HG03095 (cell line): ENCODE results near the gene SYTL3.
"Not testable (repeated sequence)": the region's sequence is repeated elsewhere in the genome, so short reads cannot be mapped to it uniquely, and the experiment has no call there.

Source experiments
- ATAC-seq: cut with Tn5 transposase; IDR thresholded peaks from one replicate; pipeline ENCODE4 v1.9.1; 2021; ENCODE audit warnings: moderate library complexity; ENCODE audit not compliant: unreplicated experiment

SYTL3 gene, protein sequence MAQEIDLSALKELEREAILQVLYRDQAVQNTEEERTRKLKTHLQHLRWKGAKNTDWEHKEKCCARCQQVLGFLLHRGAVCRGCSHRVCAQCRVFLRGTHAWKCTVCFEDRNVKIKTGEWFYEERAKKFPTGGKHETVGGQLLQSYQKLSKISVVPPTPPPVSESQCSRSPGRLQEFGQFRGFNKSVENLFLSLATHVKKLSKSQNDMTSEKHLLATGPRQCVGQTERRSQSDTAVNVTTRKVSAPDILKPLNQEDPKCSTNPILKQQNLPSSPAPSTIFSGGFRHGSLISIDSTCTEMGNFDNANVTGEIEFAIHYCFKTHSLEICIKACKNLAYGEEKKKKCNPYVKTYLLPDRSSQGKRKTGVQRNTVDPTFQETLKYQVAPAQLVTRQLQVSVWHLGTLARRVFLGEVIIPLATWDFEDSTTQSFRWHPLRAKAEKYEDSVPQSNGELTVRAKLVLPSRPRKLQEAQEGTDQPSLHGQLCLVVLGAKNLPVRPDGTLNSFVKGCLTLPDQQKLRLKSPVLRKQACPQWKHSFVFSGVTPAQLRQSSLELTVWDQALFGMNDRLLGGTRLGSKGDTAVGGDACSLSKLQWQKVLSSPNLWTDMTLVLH

DNA sequence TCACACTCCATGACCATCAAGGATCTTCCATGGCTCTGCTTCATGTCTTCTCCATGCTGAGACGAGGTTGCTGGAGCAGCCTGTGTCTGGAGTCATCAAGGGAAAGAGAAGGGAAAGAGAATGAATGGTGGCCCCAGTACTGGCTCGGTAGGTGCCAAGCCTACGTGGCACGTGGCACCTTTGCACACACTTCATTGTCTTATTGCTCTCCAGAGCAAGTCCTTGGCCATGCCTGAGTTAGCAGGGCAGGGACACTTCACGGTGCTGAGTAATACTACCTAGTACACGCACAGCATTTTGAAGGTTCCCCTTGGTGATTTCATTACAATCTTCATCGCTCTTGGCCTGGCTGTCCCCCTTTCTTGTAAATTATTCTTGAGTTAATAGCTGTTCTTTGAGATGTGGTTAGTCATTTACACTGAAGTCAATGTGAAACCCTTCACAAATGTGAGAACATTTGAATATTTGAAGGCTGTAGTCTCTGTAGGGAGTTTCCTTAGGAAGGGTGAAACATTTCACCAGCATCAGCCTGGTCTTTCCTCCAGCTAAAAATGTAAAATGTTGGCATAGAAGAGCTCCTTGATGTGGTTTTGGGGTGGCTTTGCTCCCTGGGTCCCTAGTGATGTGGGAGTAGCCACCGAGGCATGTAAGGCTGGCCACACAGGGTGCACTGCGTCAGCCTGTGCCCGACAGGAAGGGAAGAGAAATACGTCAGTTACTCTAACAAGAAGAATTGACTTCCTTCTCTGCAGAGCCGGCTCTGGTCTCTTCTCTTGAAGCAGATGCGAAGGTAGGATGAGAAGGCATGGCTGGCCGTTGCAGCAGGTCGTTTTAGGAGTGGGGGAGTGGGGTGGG lies at the start of gene SYTL3:
Gene SYTL3, plus strand, starts transcription at position 766 of the 855 bp plus-strand sequence. CDS start 13,215 bp downstream, outside the sequence.
- ATAC-seq, result peak; percentile 45

DNA sequence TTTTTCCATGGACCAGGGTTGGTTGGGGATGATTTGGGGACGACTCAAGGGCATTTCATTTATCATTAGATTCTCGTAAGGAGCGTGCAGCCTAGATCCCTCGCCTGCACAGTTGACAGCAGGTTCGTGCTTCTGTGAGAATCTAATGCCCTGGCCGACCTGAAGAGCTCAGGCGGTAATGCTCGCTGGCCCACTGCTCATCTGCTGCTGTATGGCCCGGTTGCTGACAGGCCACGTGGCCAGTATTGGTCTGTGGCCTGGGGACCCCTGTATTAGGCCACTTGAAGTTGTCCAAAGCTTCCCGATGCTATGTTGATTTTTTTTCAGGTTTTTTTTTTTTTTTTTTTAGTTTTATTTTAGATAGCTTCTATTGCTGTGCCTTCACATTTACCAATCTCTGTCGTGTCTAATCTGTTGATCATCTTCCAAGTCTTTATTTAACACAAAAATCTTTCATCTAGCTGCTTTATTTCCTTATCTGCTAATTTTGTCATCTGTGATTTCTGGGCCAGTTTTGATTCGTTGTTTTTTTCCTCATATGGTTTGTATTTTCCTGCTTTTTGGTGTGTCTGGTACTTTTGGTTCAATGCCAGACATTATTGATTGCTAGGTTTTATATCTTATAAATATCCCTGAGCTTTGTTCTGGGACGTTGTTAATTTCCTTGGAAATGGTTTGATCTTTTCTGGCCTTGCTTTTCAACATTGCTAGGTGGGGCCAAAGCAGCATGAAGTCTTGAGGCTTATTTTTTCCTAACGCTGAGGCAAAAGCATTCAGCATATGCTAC lies 46.4 kb upstream of the SYTL3 start:
- ATAC-seq, result no peak

DNA sequence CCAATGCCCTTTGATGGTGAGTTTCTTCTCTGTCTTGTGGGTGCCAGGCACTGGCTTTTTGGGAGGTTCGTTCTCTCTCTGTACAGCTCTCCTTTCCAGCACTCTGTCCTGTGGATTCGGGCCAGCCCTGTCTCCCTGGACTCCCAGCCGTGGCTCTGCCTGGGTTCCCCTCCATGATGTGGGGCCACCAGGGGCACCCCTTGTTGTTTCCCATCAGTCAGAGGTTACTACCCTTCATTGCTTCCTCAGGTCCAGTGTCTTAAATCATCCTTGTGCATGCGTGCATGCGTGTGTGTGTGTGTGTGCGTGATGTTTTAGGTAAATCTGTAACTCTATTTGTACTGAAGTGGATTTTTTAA lies 45.8 kb upstream of the SYTL3 start:
- no peak for ATAC-seq

DNA sequence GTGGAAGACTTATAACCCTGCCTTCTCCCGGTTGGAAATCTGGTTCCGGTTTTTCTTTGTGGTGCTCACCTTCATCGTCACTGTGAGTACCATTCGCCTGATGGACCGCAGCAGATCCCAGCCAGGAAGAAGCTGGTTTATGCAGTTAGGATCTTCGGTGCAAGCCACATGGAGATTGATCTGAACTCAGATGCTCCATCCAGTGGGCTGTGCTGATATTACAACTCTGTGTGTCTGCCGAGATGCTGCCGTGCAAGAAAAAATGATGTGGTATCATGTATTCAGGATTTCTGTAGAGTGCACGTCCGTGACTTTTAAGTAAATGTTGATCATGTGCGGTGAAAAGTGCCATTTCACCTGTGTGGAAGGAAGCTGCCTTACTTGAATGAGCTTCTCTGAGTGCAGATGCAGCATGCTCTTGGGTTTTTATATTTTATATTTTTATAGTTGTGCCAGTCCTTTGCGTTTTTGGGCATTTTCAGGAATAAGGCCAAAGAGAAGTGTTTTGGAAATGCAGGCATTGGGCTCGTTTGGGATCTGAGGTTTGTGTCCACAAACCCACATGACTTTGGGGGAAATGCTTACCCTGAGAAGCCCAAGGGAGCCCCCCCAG lies 44.5 kb upstream of the SYTL3 start:
- no peak for ATAC-seq

DNA sequence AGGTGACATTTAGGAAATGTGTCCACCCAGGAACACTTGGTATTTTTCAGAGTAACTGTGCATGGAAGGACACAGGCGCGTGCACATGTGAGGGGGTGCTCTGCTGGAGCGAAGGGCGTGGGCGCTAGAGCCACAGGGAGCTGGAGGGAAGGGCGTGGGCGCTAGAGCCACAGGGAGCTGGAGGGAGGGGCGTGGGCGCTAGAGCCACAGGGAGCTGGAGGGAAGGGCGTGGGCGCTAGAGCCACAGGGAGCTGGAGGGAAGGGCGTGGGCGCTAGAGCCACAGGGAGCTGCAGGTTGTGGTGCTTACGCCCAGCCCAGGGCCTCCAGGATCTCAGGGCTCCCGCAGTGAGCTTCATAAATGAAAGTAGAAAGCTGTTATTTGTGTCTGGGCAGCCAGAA lies 43.8 kb upstream of the SYTL3 start:
- ATAC-seq, result not testable (repeated sequence)

DNA sequence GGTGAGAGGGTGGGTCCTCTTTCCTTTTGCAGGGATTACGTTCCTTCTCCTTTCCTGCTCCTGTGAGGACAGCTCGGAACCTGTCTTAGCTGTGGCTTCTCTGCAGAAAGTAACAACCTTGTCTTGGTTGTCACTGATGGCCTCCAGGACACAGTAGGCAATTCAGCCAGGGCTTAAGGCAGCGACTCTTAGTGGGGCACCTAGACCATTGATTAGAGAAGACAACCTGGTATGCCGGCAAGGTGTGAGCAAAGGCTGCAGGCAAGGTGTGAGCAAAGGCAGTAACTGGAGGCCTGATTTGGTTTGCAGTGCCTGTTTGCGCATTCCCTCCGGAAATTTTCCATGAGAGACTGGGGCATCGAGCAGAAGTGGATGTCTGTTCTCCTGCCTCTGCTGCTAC lies 42.9 kb upstream of the SYTL3 start:
- no peak for ATAC-seq

DNA sequence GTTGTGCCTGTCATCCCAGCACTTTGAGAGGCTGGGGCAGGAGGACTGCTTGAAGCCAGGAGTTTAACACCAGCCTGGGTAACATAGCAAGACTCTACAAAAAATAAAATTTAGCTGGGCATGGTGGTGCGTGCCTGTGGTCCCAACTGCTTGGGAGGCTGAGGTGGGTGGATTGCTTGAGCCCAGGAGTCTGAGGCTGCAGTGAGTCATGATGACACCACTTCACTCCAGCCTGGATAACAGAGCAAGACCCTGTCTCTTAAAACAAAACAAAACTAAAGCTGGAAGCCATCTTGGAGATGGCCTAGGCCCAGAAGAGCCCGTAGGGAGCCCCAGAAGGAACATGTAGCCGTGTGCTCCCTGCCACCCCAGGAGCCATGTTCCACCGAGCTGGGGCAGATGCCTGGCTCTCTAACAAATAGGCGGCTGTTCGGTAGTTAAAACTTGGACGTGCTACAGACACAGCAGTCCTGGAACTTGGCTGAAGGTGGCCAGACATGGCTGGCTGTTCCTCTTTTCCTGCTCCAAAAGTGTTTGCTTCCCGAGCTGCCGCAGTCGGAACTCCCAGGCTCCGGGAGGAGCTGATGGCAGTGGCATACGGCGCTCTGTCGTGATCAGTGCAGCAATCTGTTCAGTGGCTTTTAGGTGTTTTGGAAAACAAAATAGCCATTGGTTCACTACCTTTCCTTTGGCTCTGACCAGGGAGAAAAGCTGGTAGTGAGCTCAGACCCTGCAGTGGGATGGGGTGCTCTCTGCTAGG lies 42.3 kb upstream of the SYTL3 start:
- no peak for ATAC-seq

DNA sequence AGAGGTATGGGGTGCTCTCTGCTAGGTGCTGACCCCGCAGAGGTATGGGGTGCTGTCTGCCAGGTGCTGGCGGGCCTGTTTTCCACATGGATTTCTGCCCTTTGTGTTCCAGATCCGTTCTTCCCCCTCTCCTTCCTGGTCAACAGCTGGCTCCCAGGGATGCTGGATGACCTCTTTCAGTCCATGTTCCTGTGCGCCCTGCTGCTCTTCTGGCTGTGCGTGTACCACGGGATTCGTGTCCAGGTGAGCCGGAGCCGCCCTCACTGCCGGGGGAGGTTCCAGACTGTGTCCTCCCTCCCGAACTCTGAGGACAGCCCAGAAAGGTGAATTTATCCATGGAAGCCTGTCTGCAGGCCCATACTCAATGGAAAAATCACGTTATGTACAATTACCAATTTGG lies 41.6 kb upstream of the SYTL3 start:
- no peak for ATAC-seq

DNA sequence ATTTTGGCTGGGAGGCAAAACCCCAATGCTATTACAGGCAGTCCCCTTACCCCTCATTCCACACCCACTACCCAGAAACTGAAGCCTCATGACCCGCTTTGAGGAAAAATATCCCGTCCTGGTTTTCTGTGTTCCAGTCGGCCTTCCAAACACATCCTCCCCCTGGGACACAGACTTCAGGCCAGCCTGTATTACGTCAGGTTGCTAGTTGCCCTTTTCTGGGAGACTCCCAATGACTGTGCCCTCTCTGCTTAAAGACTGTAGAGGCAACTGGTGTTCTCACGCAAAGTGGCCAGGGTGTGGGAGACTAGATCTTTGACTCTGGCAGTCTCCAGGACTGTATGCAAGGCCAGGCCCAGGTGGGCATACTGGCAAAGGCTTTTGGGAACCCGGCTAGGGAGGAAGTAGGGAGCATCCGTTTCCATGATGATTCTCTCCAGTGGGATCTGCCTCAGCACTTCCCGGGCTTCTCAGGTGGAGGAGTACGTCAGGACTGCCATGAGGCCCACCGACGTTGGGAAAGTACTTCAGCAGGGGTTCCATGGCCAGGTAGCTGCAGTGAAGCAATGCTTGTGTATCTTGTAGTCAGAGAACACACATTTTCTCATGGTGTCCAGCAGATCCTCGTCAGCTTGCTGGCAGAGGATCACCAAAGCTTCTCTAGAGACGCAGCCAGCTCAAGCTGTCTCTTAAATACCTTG lies 40.2 kb upstream of the SYTL3 start:
- no peak for ATAC-seq

DNA sequence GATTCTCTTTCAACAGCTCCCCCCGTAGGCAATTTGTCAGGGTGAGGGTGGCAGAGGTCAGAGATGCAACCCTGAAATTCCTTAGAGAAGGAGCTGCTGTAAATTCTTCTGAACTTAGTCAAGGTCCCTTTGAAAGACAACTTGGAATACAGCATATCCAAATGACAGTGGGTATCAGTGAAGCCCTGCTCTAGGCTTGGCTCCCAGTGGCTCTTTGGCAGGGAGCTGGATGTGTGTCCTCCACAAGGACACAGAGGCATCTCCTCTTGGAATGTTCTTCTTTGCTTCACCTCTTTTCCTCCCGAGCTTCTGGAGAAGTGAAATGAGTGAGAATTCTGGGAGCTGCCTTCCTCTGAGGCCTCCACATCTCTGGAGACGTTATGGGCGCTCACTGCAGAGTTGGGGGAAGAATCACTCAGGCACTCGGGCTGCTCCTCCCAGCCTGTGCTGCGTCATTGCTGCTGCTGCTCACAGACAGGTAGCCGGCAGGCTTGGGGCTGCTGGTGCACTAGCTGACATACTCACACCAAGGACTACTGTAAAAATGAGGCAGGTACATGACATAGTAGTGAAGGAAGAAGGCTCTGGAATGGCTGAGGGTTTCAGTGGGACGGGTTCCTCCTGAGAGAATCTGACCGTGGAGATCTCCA lies 39.4 kb upstream of the SYTL3 start:
- ATAC-seq, result no peak

DNA sequence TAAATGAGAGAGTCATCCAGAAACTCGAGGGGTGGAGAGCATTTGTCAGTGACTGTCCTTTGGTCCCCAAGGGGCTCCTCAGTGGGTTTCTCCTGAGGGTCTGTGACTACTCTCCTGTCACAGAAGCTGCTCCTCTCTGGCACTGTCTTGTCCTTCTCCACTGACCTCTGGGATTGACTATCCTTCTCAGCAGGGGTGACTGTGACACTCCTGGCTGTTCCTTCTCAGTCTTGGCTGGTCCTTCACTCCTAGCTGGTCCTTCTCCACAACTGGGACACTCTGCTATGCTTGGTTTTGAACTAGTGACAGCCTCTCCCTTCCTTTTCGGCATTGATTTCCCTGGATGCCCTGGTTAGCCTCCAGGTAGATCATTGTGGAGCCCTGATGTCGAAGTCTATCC lies 38.8 kb upstream of the SYTL3 start:
- ATAC-seq, result no peak

DNA sequence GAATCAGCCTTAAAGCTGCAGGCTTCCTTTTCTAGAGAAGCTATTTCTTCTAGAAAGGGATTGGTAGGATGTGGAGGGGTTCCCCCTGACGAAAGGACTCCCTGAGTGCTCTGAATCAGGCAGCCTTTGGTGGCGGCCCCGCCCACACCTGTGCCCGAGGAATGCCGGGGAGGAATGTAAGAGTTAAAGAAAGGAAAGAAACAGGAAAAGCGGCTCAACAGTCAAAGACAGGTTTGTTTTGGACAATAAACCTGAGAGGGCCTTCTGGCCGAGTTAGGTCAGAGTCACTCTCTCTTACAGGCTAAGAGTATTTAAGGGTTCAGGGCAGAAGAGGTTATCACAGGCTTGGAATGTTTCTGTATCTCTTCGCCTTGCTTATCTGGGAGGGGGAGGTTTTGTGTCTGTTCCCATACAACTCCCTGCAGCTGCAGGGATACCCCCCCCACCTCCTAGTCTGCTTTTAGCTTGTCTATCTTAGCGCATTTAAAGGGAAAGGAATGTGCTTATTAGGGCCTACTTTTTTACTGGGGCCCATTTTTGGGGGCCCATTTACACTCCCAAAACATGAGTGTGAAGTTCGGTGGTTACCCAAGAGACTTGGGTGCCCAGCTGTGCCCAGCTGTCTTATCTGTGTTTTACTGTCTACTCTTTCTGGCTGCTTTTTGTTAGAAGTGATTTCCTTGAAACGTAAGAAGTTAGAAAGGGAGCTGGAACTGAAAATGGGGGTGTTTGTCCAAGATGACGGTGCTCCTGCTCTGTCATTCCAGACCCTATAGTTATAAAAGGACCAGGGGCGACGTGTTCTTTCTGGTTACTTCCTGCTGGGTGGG lies 38.1 kb upstream of the SYTL3 start:
- no peak for ATAC-seq

DNA sequence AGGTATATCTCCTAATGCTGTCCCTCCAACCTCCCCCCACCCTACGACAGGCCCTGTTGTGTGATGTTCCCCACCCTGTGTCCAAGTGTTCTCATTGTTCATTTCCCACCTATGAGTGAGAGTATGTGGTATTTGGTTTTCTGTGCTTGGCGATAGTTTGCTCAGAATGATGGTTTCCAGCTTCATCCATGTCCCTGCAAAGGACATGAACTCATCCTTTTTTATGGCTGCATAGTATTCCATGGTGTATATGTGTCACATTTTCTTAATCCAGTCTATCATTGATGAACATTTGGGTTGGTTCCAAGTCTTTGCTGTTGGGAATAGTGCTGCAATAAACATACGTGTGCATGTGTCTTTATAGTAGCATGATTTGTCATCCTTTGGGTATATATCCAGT lies 35.2 kb upstream of the SYTL3 start:
- not testable (repeated sequence) for ATAC-seq

DNA sequence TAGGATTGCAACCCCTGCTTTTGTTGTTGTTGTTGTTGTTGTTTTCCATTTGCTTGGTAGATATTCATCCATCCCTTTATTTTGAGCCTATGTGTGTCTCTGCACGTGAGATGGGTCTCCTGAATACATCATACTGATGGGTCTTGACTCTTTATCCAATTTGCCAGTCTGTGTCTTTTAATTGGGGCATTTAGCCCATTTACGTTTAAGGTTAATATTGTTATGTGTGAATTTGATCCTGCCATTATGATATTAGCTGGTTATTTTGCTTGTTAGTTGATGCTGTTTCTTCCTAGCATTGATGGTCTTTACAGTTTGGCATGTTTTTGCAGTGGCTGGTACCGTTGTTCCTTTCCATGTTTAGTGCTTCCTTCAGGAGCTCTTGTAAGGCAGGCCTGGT lies 31.6 kb upstream of the SYTL3 start:
- ATAC-seq, result not testable (repeated sequence)

DNA sequence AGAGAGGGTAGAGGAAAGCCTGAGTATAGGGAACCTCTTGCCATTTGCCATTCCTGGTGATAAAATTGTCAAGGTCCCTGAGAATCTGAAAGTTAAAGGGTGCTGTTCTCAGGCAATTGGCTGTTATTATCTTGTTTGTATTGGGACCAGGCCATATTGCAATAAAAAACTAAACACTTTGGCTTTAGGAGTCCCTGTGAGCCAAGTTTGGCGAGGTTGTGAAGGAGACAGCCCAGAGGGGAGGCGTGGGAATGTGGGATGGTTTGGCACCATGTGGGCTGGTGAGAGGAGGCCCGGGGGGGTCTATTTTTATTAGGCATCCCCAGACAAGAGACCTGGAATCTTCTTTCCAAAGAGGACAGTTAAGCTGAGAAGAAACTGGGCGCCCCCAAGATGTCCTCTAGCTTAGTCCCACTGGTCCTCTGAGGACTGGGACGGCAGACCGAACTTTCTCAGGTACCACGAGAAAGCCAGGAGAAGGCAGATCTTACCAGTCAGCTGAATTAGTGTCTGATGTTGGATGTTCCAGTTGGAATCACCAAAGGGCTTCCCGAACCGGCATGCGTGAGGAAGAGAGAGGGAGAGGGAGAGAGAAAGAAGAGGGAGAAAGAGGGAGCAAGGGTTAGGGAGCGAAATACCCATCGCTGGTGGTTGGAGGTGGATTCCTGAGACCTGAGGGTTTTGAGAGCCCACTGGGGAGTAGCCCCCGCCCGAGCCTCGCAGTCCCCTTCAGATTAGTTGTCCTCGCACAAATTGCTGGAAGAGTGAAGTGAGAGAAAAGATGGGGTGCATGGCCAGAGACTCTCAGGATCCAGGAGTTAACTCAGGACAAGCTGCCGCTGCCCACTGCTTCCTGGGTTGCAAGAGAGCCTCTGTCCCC lies 29.7 kb upstream of the SYTL3 start:
- no peak for ATAC-seq

DNA sequence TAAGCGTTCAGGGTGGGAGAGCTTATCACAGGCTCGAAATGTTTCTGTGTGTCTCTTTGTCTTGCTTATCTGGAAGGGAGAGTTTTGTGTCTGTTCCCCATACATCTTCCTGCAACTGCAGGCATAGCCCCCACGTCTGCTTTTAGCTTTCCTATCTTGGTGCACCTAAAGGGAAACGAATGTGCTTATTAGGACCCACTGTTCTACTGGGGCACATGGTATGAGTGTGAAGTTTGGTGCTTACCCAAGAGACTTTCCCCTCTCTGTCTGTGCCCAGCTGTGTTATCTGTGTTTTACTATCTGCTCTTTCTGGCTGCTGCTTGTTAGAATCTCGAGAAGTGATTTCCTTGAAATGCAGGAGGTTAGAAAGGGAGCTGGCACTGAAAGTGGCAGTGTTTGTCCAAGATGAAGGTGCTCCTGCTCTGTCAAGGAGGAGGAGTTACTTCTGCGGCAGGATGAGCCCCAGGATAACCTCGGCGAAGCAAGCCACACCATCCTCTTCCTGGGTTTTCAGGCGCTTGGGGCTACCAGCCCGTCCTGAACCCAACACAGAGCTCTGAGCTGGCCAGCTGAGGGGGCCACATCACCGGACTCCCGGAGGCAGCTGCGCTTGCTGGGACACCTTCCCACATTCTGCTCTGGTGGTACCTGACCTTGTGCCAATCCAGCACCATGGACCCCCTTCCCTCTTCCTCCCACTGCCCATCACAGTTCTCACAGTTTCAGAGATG lies 28.7 kb upstream of the SYTL3 start:
- ATAC-seq, result no peak
